NCI-H2227 (cell line): ENCODE results near the gene SPG7.

ENCODE experiments used
- DNase-seq: peaks from one replicate; lab custom pipeline; 2025; ENCODE audit not compliant: unreplicated experiment; lab: John Stamatoyannopoulos, UW

The SPG7 gene

DNA sequence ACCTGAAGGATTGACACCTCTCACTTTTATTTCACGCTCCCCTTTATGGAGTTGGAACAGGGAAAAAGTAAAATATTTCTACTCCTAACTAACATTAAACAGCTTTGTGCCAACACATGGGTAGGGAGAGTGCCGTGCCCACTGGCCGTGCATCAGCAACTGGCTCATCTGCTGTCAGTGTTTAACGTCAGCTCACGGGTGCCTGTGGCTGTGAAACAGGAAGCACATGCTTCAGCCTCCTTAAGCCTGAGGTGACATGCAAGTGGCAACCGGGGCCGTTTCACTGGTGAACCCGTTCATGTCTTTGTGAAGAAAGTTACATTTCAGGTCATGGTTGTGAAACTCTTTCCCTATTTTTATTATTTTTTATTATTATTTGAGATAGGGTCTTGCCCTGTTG is 3.2 kb downstream of the SPG7 start:
- DNase-seq, result no peak

DNA sequence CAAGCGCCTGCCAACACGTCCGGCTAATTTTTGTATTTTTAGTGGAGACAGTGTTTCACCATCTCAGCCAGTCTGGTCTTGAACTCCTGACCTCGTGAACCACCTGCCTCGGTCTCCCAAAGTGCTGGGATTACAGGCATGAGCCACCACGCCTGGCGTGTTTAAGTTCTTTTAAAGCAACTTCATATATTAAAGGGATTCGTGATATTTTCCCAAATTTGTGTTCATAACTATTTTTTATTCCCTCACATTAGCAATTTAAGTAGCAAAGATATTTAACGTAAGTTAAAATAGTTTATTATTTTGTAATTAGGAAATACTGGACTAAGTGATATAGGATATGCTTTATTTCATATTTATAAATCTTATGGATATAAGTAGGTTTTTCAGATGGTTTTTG is 4.2 kb downstream of the SPG7 start:
- no peak for DNase-seq

DNA sequence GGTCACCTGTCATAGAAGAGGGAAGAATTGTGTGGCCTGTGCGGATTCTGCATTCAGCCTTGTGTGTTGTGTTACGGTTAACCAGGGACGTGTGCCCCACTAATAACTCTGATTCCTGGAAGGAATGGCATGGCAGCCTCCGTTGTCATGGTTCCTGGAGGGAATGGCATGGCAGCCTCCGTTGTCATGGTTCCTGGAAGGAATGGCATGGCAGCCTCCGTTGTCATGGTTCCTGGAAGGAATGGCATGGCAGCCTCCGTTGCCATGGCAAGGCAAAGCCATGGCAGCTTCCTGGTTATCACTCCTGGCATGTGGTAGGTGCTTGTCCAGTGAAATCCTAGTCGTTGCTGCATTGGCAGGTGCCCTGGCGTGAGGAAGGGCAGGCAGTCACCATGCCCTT is 8.9 kb downstream of the SPG7 start:
- DNase-seq, result no peak

DNA sequence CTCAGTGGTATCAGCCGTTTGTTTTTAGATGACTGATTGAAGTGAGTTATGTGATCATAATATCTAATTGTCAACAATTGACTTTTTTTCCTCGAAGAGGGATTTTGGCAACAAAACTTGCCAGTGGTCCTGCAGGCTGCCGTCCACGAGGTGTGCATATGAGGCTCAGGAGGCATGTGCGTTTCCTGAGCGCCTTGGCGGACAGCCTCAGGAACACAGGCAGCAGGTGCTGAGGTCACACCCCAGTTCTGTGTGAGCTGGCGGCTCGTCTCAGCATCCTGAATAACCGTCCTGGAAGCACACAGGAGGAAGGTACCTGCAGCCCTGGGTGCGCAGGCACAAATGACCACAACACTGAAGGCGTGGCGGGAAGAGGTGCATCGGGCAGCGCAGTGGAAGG is 11.7 kb downstream of the SPG7 start:
- no peak for DNase-seq

DNA sequence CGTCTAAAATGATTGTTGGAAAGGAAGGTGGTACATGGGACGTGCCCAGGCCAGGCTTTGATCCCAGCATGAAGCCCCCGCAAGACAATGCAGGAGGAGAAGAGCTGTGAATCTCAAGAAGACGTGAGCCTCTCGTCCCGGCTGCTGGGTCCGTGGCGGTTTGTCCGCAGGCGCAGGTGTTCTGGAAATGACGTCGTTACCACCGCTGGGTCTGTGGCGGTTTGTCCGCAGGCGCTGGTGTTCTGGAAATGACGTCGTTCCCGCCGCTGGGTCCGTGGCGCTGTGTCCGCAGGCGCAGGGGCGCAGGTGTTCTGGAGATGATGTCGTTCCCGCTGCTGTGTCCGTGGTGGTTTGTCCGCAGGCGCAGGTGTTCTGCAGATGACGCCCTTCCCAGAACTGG is 14.1 kb downstream of the SPG7 start:
- no peak for DNase-seq

DNA sequence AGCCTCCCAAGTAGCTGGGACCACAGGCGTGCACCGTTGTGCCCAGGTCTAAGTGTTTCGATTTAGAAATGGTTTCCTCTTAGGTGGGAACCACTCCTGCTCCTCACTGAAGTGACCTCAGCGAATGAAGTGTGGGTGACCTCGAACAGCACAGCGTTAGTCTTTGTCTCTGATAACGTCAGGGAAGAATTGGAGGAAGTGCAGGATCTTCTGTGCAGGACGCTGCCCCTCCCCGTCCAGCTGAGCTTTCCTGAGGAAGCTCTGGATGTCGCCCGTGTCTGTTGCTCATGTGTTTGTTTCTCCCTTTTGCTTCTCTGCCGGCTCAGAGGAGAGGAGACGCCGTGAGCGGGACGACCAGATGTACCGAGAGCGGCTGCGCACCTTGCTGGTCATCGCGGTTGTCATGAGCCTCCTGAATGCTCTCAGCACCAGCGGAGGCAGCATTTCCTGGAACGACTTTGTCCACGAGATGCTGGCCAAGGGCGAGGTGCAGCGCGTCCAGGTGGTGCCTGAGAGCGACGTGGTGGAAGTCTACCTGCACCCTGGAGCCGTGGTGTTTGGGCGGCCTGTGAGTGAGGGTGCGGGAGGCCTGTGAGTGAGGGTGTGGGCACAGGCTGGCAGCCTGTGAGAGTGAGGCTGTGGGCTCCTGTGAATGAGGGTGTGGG is 15.6 kb downstream of the SPG7 start:
- no peak for DNase-seq

DNA sequence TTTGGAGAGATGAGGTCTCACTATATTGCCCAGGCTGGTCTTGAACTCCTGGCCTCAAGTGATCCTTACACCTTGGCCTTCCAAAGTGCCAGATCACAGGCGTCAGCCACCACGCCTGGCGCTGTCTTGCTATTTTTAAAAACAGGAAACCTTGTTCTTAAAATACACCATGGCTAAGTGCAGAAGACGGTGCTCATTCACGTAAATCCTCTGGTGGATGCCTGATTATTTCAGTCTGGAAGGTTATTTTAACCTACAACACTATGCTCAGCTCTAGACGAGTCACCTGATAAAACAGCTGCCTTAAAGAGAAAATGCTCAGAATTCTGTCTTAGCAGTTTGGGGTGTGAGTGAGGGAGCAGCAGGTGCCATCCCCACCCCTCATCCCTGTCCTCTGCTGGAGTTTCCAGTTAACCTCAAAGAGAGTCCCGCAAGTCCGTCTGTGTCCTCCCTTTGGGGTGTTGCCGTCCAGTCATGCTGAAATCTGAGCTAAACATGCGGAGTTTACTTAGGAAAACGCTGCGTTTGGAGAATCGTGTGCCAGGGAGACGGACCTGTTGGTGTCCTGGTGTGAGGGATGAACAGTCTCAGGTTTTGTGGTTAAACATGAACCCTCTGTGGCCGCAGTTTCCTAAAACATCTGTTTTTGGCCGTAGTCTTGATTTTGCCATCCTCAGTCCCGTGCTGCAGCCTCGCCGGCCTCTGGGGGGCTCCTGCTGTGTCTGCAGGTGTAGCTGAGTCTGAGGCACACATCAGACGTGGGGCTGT is 17.1 kb downstream of the SPG7 start:
- no peak for DNase-seq

DNA sequence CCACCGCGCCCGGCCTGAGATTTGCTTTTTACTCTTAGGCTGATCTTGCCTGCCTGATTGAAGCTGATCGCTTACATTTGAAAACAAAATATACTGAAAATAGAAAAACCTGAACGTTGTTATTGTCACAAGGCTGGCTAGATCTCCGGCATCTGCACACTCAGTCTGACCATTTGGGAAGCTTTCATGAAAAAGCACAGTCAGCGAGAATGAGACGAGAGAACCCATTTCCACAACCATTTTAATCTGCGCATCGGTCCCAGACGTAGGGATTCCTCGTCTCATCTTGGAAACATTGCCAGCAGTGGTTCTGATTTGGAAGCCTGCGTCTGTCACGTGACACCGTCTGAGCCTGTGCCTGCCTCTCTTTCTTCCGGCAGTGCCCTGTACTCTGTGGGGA is 20.9 kb downstream of the SPG7 start:
- no peak for DNase-seq

DNA sequence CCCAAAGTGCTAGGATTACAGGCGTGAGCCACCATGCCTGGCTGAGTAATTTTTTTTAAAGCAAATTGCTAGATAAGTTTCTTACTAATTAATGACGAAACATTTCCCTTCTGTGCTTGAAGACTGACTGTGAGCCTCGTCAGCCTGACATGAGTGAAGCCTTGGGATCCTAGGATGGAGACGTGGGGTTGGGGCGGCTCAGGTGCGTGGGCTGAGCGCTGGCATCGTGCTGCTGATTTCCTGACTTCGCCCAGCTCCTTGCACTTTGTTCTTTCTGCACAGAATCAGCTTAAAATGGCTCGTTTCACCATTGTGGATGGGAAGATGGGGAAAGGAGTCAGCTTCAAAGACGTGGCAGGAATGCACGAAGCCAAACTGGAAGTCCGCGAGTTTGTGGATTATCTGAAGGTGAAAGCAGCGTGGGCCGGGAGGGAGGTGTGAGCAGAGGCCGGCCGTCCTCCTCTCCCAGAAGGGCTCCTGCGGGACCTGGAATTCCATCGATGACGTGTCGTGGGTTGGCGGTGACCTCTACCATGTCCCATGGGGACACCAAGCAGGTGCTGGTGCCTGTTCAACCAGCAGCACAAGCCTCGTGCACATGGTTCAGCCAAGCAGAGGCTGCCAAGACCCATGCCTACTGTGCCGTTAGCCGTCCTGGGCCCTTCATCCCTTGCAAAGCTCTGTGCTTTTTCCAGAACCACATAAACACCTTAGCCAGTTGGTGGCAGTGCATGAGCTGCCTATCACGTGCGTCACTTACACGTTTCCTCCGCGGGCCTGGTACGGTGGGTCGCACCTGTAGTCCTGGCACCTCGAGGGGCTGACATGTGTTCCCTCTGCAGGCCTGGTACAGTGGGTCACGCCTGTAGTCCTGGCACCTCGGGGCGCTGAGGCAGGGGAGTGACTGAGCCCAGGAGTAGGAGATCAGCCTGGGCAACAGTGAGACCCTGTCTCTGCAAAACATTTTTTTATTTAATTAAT is 22.5 kb downstream of the SPG7 start:
- DNase-seq, result no peak

DNA sequence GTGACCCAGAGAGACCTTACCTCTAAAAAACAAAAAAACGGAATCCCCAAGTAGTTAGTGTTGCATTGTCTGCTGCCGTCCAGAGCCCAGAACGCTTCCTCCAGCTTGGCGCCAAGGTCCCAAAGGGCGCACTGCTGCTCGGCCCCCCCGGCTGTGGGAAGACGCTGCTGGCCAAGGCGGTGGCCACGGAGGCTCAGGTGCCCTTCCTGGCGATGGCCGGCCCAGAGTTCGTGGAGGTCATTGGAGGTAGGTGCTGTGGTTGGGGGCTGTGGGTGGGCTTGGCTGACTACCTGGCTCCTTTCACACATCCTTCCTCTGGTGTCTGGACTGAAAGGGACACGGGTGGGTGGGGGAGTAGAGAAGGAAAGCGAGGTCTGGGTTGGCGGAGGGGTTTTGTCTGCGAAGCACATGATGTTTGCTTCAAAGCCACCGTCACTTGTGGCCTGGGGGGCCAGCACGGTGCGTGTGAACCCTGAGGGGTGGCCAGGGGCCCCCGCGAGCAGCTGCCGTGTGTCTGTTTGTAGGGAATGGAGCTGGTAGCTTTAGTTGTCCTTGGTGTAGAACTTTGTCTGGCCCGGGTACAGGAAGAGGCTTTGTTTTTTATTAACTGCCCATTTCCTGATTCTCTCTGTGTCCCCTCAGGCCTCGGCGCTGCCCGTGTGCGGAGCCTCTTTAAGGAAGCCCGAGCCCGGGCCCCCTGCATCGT is 23.8 kb downstream of the SPG7 start:
- no peak for DNase-seq

DNA sequence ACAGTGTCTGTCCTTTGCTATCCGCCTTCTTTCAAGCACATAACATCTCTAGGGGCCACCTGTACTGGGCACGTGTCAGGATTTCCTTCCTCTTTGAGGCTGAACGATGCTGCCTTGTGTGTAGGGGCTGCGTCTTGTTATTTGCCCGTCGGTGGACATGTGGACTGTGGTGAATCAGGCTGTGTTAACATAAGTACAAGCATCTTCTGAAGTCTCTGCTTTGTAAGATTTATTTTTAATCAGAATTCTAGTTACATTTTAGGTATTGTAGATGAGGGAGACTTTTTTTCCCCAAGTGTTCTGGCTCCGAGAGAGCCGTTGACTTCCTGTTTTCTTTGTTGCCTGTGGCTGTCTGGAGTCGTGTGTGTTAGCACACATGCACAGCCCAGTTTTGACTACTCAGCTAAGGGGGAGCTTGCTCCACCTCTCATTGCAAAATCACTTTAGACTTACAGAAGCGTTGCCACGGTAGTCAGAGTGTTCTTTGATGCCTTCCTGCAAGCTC is 26.1 kb downstream of the SPG7 start:
- DNase-seq, result no peak

DNA sequence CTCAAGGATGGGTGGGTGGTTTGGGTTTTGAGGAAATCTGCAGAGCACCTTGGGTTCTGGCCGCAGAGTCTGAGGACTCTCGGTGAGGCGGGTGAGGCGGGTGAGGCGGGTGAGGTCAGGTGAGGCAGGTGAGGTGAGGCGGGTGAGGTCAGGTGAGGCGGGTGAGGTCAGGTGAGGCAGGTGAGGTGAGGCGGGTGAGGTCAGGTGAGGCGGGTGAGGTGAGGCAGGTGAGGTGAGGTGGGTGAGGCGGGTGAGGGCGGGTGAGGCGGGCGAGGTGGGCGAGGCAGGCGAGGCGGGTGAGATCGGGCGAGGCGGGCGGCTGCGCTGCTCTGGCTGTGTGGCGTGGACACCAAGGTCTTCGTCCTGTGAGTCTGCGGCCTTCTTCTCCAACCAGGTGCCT is 28.2 kb downstream of the SPG7 start:
- no peak for DNase-seq

DNA sequence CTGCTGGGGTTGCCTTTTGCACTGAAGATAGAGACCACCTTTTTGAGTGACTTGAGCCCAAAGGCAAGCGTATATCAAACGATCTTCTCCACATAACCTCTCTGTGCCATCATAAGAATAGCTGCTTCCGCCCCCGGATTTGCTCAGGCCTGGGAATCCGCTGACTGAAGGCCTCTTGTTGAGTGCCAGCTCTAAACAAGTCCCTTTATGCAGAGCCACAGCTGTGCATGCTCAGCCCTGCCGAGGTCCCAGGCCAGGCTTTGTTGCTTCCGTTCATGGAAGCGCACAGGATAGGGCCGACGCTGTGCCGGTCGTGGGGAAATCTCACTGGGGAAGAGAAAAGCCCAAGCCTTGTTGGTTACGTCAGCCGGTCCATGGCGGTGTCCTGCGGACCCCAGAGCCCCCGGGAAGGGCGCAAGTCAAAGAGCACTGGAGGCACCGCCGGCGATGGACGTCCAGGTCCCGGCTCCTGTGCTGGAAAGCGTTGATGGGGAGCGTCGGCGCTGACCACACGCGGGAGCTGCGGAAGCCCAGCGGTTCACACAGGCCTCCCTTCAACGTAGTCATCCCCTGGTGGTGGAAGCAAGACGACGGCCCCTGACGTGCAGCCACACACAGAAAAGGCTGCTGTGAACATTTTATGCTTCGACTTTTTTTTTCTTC is 28.8 kb downstream of the SPG7 start:
- DNase-seq, result no peak

DNA sequence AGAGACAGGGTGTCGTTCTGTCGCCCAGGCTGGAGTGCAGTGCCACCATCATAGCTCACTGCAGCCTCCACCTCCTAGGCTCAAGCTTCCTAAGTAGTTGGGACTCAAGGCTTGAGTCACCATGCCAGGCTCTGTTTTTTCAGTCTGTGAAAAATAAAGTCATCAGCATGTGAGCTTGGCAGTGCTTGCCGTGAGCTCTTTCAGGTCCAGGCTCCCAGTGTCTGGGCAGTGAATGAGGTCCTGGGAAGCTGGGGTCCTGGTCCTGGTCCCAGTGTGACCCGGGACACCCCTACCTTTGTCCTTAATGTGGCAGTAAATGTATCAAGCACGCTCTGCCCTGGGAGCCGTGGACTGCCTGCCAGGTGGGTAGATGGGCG is 29.3 kb downstream of the SPG7 start:
- DNase-seq, result no peak

DNA sequence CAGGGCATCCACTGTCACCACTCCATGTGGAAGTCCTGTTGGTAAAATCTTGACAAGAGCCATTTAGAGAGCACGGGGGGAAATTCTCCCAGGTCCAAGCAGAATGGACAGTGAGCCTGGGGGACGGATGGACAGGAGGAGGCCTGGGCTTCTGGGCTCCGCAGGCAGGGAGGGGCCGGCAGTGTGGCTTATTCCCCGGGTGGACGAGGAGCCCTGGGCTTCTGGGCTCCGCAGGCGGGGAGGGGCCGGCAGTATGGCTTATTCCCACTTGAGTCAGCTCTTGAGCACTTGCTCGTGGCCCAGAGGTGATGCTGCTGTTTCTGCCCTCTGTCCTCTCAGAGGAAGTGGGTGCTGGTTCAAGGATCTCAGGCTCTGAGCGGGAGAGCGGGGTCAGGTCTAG is 30.1 kb downstream of the SPG7 start:
- no peak for DNase-seq

DNA sequence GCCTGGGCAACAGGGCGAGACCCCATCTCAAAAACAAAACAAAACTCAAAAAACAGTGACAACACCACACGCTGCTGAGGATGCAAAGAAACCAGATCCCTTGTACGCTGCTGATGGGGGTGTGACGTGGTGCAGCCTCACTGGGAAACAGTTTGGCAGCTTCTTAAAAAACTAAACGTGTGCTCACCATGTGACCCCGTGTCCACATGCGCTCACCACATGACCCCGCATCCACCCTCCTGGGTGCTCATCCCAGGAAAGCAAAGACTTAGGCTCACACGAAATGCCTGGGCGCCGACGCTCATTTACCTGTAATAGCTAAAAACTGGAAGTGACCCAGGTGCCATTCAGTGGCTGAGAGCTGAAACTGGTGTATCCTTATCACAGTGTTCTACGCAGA is 32.4 kb downstream of the SPG7 start:
- DNase-seq, result no peak

DNA sequence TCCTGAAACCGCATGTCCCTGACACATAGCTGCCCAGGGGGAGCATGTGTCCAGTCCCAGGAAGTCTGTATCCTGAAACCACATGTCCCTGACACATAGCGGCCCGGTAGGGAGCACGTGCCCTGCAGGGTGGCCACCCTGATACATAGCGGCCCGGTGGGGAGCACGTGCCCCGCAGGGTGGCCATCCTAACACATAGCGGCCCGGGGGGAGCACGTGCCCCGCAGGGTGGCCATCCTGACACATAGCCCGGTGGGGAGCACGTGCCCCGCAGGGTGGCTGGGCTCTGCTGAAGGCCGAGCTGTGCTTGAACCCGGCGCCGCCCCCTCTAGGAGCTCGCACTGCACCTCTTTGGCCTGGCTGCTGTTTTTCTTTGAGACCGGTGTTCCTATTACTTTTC is 33.6 kb downstream of the SPG7 start:
- no peak for DNase-seq

DNA sequence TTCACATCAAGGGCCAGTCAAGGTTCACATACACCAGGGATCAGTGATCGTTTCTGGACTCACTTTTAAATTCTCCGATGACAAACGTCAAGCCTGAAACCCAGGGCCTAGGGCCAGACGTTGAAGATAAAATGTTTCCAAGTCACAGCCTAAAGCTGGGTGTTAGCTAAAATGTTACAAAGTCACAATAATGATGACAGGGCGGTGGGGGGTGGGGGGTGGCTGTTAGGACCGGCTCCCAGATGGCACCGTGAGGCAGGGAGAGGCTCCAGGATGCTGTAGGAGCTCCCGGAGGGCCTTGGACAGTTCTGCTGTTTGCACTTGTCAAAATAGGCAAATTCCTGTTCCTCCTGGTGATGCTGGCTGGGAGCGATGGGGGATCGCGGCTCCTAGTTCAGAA is 35.9 kb downstream of the SPG7 start:
- DNase-seq, result no peak

DNA sequence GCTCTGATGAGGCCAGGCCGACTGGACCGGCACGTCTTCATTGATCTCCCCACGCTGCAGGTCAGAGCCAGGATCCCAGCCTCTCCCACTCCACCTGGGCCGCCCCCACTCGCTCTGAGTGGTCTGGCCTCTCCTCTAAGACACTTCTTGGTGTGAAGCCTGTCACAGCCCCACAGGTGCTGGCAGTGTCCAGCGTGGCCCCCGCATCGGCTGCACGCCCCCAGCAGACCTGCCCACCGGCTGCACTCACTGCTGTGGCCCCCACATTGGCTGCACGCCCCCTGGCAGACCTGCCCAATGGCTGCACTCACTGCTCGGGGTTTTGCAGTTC is 36.5 kb downstream of the SPG7 start:
- DNase-seq, result no peak

DNA sequence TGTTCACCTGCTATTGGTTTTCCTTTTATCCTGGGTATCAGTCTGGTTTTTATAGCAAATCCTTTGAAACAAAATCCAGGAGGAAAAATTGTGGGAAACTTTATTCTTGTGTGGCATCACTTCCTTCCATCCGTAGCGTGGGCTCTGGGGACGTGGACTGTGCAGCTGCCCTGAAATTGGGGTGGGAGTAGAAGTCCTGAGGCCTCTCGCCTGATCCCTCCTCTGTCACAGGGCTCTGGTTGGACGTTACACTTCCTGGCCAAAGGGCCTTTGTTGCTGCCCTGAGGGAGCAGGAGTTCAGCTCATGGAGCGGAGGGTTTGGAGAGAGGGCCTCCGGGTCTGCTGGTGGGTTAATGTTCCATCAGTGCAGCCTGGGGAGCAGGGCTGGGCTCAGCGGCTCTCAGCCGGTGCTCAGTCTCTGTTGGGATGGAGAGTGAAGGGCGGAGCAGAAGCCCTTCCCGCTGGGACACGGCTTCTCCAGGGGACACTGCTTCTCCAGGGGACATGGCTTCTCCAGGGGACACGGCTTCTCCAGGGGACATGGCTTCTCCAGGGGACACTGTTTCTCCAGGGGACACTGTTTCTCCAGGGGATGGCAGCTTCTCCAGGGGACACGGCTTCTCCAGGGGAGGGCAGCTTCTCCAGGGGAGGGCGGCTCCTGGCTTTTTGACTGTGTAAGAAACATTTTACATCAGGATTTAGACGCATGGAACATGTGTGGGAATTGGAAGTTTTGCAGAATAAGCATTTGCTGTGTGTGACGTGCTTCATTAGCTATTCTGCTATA is 37.0 kb downstream of the SPG7 start:
- no peak for DNase-seq
